Memory B cell (primary cell): ENCODE data around the gene SHISA9.

ENCODE experiments used
- ATAC-seq: fragments of 150-1000 bp; cut with Tn5 transposase; 2 replicates; pipeline ENCODE4 v1.10.0; 2021; ENCODE audit warnings: low read depth, mild to moderate bottlenecking, moderate library complexity
- DNase-seq, 2 donors: peaks; one replicate each; pipeline ENCODE4 v3.0.0; 2022; ENCODE audit warnings: low spot score in 2 of 2
- H3K27ac Mint-ChIP-seq: one replicate; pipeline ENCODE4 v1.8.0; 2022; ENCODE audit warnings: mild to moderate bottlenecking, moderate library complexity, mixed read lengths
- H3K27me3 Mint-ChIP-seq: one replicate; pipeline ENCODE4 v1.8.0; 2022; ENCODE audit warnings: mixed read lengths
- H3K36me3 Mint-ChIP-seq: one replicate; pipeline ENCODE4 v1.8.0; 2022; ENCODE audit warnings: mild to moderate bottlenecking, mixed read lengths
- H3K4me1 Mint-ChIP-seq: one replicate; pipeline ENCODE4 v1.8.0; 2022; ENCODE audit warnings: mixed read lengths
- H3K4me3 Mint-ChIP-seq: one replicate; pipeline ENCODE4 v1.8.0; 2022; ENCODE audit warnings: mild to moderate bottlenecking, moderate library complexity, mixed read lengths
- H3K9me3 Mint-ChIP-seq: one replicate; pipeline ENCODE4 v1.8.0; 2022; ENCODE audit warnings: mixed read lengths

Gene SHISA9

GRCh38 chr16:13101828-13102227, 200.4 kb downstream of the SHISA9 start:
- Mint-ChIP-seq H3K27me3 (no peaks in the 10 kb centered on the region), H3K4me3 (no peak overlapping the region), H3K9me3 (peaks cover 6% of the 10 kb centered on the region), H3K36me3 (no peaks in the 10 kb centered on the region), H3K27ac (no peak overlapping the region), H3K4me1 (no peaks in the 10 kb centered on the region)
- ATAC-seq (no peak), DNase-seq (no peak)

- Mint-ChIP-seq H3K27me3 (no peaks in the 10 kb centered on the region), H3K36me3 (no peaks in the 10 kb centered on the region), H3K4me3 (no peak overlapping the region), H3K9me3 (peaks cover 8% of the 10 kb centered on the region), H3K4me1 (no peaks in the 10 kb centered on the region), H3K27ac (no peak overlapping the region)
- no peak for ATAC-seq
- no peak for DNase-seq
Observed at GRCh38 chr16:13102401-13102800, 201.0 kb downstream of the SHISA9 start.

DNA sequence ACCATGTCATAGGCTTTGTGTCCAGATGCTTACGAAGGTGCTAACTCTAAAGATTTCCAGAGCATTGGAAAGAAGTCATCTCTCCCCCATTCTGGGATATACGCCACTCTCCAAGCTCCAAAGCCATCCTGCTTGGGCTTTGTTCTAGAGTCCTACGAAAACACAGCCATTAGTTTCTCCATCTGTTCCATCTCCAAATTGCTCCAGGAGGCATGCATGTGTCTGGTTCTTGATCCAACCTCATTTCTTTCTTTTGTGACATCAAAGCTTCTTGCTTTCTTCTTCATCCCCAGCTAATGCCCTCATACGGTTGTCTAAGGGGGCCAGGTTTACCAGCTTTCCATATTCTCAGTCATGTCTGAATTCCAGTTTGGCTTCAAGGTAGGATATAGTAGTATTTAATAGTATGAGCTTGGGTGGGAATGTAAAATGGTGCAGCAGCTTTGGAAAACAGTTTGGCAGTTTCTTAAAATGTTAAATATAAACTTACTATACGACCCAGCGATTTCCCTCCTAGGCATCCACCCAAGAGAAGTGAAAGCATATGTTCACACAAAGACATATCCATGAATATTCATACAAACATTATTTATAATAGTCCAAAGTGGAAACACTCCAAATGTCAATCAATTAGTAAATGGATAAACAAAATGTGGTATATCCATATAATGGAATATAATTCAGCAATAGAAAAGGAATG, 202.6 kb downstream of the SHISA9 start:
- Mint-ChIP-seq H3K4me1 (no peaks in the 10 kb centered on the region), H3K27me3 (no peaks in the 10 kb centered on the region)

GRCh38 chr16:13104772-13105171, 203.4 kb downstream of the SHISA9 start:
- Mint-ChIP-seq H3K27ac (no peak overlapping the region), H3K9me3 (peaks cover 11% of the 10 kb centered on the region), H3K27me3 (no peaks in the 10 kb centered on the region), H3K4me3 (no peak overlapping the region), H3K36me3 (no peaks in the 10 kb centered on the region), H3K4me1 (no peaks in the 10 kb centered on the region)
- ATAC-seq: no peak
- no peak for DNase-seq

More for the DNA sequence above, 202.6 kb downstream of the SHISA9 start:
- no peak overlapping the region for H3K27ac Mint-ChIP-seq
- ATAC-seq: no peak
- DNase-seq: no peak
- H3K36me3 Mint-ChIP-seq: no peaks in the 10 kb centered on the region
- H3K9me3 Mint-ChIP-seq: peaks cover 11% of the 10 kb centered on the region
- H3K4me3 Mint-ChIP-seq: no peak overlapping the region

GRCh38 chr16:13105427-13105826, 204.0 kb downstream of the SHISA9 start:
- H3K9me3 Mint-ChIP-seq: peaks cover 11% of the 10 kb centered on the region
- ATAC-seq (no peak), DNase-seq (no peak)
- no peak overlapping the region for H3K4me3 Mint-ChIP-seq
- no peaks in the 10 kb centered on the region for H3K36me3 Mint-ChIP-seq
- H3K27me3 Mint-ChIP-seq: no peaks in the 10 kb centered on the region
- no peaks in the 10 kb centered on the region for H3K4me1 Mint-ChIP-seq
- H3K27ac Mint-ChIP-seq: no peak overlapping the region

GRCh38 chr16:13106464-13106863, 205.1 kb downstream of the SHISA9 start:
- Mint-ChIP-seq H3K27me3 (no peaks in the 10 kb centered on the region), H3K27ac (no peak overlapping the region), H3K9me3 (peaks cover 8% of the 10 kb centered on the region), H3K4me1 (no peaks in the 10 kb centered on the region), H3K36me3 (no peaks in the 10 kb centered on the region), H3K4me3 (no peak overlapping the region)
- DNase-seq: no peak
- no peak for ATAC-seq

- no peak for ATAC-seq
- Mint-ChIP-seq H3K4me1 (no peaks in the 10 kb centered on the region), H3K9me3 (peaks cover 10% of the 10 kb centered on the region), H3K27ac (no peak overlapping the region), H3K27me3 (no peaks in the 10 kb centered on the region), H3K36me3 (no peaks in the 10 kb centered on the region), H3K4me3 (no peak overlapping the region)
- DNase-seq: no peak
Observed at GRCh38 chr16:13108126-13108525, 206.7 kb downstream of the SHISA9 start.

- Mint-ChIP-seq H3K4me1 (no peaks in the 10 kb centered on the region), H3K9me3 (peaks cover 10% of the 10 kb centered on the region), H3K4me3 (no peak overlapping the region), H3K36me3 (no peaks in the 10 kb centered on the region), H3K27me3 (no peaks in the 10 kb centered on the region), H3K27ac (no peak overlapping the region)
- ATAC-seq (no peak), DNase-seq (no peak)
Observed at GRCh38 chr16:13109171-13109570, 207.8 kb downstream of the SHISA9 start.

- peaks cover 10% of the 10 kb centered on the region for H3K9me3 Mint-ChIP-seq
- DNase-seq (no peak), ATAC-seq (no peak)
- no peaks in the 10 kb centered on the region for H3K27me3 Mint-ChIP-seq
- no peak overlapping the region for H3K27ac Mint-ChIP-seq
- H3K4me3 Mint-ChIP-seq: no peak overlapping the region
- H3K4me1 Mint-ChIP-seq: no peaks in the 10 kb centered on the region
- H3K36me3 Mint-ChIP-seq: no peaks in the 10 kb centered on the region
Observed at GRCh38 chr16:13110124-13110796, 208.9 kb downstream of the SHISA9 start.

- H3K27me3 Mint-ChIP-seq: no peaks in the 10 kb centered on the region
- DNase-seq (no peak), ATAC-seq (no peak)
- peaks cover 10% of the 10 kb centered on the region for H3K9me3 Mint-ChIP-seq
- no peak overlapping the region for H3K27ac Mint-ChIP-seq
- H3K4me3 Mint-ChIP-seq: no peak overlapping the region
- H3K4me1 Mint-ChIP-seq: no peaks in the 10 kb centered on the region
- H3K36me3 Mint-ChIP-seq: no peaks in the 10 kb centered on the region
Observed at GRCh38 chr16:13111747-13112146, 210.3 kb downstream of the SHISA9 start.

DNA sequence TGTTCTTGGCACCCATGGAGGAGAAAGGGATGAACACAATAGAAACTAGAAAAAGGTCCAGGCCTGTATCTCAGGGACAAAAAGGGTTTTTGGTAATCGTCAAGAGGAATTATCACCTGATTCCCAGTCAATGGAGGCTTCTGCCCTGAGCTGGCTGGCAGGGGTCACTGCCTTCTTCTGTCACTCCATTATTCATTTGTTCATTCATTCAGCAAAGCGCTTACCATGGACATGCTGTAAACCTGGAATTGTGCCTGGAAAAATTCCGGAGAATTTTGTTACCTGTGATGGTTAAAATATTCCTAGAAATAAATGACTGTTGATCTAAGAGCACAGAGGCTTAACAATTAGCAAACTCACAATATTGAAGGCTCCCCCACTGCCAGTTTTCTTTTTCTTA, 212.3 kb downstream of the SHISA9 start:
- DNase-seq (no peak), ATAC-seq (no peak)
- no peak overlapping the region for H3K27ac Mint-ChIP-seq
- H3K27me3 Mint-ChIP-seq: no peaks in the 10 kb centered on the region
- no peaks in the 10 kb centered on the region for H3K36me3 Mint-ChIP-seq
- H3K9me3 Mint-ChIP-seq: peaks cover 4% of the 10 kb centered on the region
- no peak overlapping the region for H3K4me3 Mint-ChIP-seq
- H3K4me1 Mint-ChIP-seq: no peaks in the 10 kb centered on the region

- peaks cover 5% of the 10 kb centered on the region for H3K27me3 Mint-ChIP-seq
- no peak for ATAC-seq
- no peak for DNase-seq
- no peak overlapping the region for H3K4me3 Mint-ChIP-seq
- H3K4me1 Mint-ChIP-seq: no peaks in the 10 kb centered on the region
- peaks cover 4% of the 10 kb centered on the region for H3K9me3 Mint-ChIP-seq
- no peaks in the 10 kb centered on the region for H3K36me3 Mint-ChIP-seq
- no peak overlapping the region for H3K27ac Mint-ChIP-seq
Observed at GRCh38 chr16:13118091-13118490, 216.7 kb downstream of the SHISA9 start.

DNA sequence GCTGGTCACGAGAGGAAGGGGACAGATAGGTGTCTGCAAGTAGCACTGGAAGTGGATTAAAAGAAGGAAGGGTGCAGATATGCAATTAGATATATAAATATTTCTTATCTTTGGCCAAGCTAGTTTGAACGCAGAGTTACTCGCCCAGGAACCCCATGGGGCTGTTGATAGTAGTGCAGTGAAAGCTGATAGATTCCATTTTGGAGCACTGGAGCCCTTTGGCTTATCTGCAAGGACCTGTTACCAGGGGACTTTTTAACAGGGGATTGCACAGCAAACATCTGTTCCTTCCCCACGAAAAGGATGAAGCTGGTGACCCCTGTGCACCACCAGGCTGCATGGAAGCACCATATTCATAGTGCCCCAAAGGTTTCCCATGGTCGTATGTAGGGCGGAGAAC, 218.7 kb downstream of the SHISA9 start:
- H3K27me3 Mint-ChIP-seq: peaks cover 5% of the 10 kb centered on the region
- DNase-seq (no peak), ATAC-seq (no peak)
- H3K4me3 Mint-ChIP-seq: no peak overlapping the region
- no peaks in the 10 kb centered on the region for H3K4me1 Mint-ChIP-seq
- H3K36me3 Mint-ChIP-seq: no peaks in the 10 kb centered on the region
- no peak overlapping the region for H3K27ac Mint-ChIP-seq
- peaks cover 7% of the 10 kb centered on the region for H3K9me3 Mint-ChIP-seq

DNA sequence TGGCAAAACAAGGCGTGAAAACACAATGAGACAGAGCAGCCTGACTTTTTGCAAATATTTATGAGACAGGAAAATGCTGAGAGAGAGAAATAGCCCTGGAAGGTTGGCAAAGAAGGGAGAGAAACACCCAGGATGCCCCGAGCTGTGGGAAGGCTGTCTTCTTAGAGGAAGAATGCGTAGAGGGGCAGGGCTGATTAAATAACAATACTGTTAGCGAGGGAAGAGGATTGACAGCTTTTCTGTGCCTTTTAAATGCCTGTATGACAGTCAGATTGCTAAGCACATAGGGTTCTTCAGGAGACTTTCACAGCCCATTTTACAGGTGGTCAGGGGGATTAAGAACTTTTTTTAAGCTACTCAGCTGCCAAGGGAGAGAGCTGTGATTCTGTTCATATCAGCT, 219.2 kb downstream of the SHISA9 start:
- H3K27me3 Mint-ChIP-seq: peaks cover 5% of the 10 kb centered on the region
- H3K27ac Mint-ChIP-seq: no peak overlapping the region
- no peak for ATAC-seq
- no peak for DNase-seq
- no peaks in the 10 kb centered on the region for H3K36me3 Mint-ChIP-seq
- H3K4me3 Mint-ChIP-seq: no peak overlapping the region
- no peaks in the 10 kb centered on the region for H3K4me1 Mint-ChIP-seq
- H3K9me3 Mint-ChIP-seq: peaks cover 7% of the 10 kb centered on the region

GRCh38 chr16:13123991-13124390, 222.6 kb downstream of the SHISA9 start:
- Mint-ChIP-seq H3K4me1 (no peaks in the 10 kb centered on the region), H3K27ac (no peak overlapping the region), H3K27me3 (peaks cover 14% of the 10 kb centered on the region), H3K9me3 (peaks cover 17% of the 10 kb centered on the region), H3K36me3 (peaks cover 2% of the 10 kb centered on the region), H3K4me3 (no peak overlapping the region)
- ATAC-seq: no peak
- no peak for DNase-seq
